Fibroblast of lung (primary cell): ENCODE measurements around the gene DRAP1.

Source experiments
- CTCF ChIP-seq, 2 donors: IDR thresholded peaks in 1 of 2; conservative IDR thresholded peaks in 1 of 2; 1 replicate in 1 of 2; 2 replicates in 1 of 2; pipeline ENCODE4 v1.5.1; 2011 to 2012; ENCODE audit warnings: low read length in 2 of 2, control low read depth in 1 of 2, inconsistent platforms in 1 of 2, low read depth in 1 of 2, mild to moderate bottlenecking in 1 of 2
- EZH2 ChIP-seq: IDR thresholded peaks from 2 replicates; pipeline ENCODE4 v1.5.1; 2012; ENCODE audit warnings: low read length, control low read depth, mild to moderate bottlenecking; ENCODE audit errors: missing control alignments

- TF ChIP-seq CTCF (conservative IDR thresholded peaks at IDR 0.05 in 1 of 2, IDR thresholded peaks at IDR 0.05 in 1 of 2; ENCODE audit: low read depth in 1 of 2, low read length in 2 of 2) (no peak), EZH2 (no peak)
These were observed 1.6 kb upstream of the DRAP1 start for GRCh38 chr11:65917434-65918210.
